Cardiac atrium fibroblast (primary cell): ENCODE measurements around the gene PLXNA1. TPM values are rescaled to one million over a fixed set of nuclear protein-coding genes. Genes with fewer than 3 reads are reported as not detected.

Experiments
- total RNA-seq: library from RNA; depleted of rRNA; stranded (reverse); fragments of >200 nt; gene quantifications from 2 replicates; pipeline ENCODE4 v1.2.3, GENCODE V29; 2015

PLXNA1 gene
- 43.0 and 47.8 TPM in 2 replicates for total RNA-seq

DNA sequence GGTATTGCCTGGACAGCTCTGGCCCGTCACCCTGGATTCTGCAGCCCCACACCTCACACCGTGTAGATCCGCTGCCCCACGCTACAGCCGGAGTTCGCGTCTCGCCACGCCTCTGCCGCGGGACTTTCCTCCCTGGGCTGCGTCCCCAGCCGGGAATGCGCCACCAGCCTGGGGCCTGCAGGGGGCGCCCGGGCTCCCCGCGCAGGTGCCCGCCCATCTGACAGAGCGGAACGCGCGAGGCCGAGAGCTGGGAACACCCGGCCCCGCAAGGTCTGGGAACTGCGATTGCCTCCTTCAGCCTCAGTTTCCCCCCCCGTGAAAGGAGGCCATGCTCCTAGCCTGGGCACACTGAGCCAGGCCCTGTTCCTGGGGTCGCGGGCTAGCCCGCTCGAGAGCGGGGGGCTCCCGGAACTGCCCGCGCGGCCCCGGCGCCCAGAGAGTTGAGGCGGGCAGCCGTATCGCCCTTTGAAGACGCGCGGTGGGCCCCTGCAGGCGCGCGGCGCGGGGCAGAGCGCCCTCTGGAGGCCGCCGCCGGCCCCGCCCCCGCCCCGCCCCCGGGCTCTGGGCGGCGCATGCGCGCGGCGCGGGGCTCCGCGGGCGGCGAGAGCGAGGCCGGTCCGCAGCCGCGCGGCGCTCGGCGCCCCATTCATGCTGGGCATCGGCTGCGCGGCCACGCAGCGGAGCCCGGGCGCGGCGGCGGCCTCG is at the start of gene PLXNA1:
TSS of gene PLXNA1 (plus strand) at position 645 of the 705 bp plus-strand sequence. CDS start 5,479 bp downstream, outside the sequence.

Other genes starting within 250 kb of the PLXNA1 start
- not detected in 2 replicates for gene PRR23E, start 210.0 kb downstream of the PLXNA1 start, total RNA-seq